GM18517 (cell line): ENCODE results near the gene CBY2.
"Not testable (repeated sequence)": the region's sequence is repeated elsewhere in the genome, so short reads cannot be mapped to it uniquely, and the experiment has no call there.

ENCODE experiments used
- ATAC-seq: cut with Tn5 transposase; IDR thresholded peaks from one replicate; pipeline ENCODE4 v1.9.1; 2021; ENCODE audit warnings: mild to moderate bottlenecking, moderate library complexity; ENCODE audit not compliant: unreplicated experiment

Gene CBY2

DNA sequence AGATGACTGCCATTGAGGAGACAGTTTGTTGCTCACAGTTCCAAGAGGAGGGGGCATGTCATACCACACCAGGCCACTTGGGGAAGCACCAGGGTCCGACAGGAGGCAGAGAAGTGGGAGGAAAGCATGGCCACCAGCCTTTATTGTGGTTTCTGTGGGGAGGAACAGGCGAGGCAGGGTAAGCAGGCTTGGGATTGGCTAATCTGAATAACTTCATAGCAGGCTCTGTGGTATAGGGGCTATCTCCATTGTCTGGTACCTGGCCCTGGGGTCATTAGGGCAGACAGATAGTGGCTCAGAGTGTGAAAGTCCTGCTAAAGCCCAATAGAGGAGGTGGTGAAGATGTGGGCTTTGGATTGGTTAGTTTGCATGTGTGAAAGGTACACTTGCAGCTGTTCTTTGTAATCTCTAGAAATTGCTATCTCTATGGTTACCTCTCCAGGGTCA is 35.5 kb downstream of the CBY2 start:
- no peak for ATAC-seq

DNA sequence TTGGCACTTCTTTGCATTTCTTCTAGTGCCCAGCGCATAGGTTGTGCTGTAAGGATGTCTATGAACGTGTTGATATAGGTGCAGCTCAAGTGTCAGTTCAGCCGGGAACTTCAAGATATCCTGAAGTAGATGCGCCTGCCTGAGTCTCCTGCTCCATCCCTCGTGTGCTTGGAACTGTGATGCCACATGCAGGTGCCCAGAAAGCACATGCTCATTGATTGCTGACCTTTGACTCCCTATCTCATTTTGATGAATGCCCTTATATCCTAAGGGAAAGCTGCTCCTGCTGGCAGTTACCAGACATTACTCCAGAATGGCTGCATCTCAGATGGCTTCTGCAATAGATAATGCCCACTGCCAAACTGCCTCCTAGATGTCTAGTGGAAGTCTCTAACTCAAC is 40.9 kb downstream of the CBY2 start:
- no peak for ATAC-seq

DNA sequence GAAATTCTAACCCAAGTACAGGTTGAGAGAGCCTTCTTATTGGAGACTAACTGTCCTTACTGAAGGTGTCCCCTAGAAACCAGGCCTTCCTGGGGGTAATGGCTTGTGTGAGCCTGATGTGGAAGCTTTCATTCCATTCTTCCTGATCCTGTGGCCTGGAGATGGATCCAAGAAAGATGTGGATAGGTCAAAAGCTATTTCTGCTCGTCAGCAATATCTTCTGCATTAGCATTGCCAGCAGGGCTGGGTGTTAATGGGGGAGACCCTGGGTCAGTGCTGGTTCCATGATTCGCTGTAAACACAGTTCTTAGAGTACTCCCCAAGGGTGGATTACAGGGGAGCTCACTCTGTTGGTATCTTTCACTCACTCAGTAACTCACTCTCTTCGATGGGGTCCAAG is 42.9 kb downstream of the CBY2 start:
- no peak for ATAC-seq

DNA sequence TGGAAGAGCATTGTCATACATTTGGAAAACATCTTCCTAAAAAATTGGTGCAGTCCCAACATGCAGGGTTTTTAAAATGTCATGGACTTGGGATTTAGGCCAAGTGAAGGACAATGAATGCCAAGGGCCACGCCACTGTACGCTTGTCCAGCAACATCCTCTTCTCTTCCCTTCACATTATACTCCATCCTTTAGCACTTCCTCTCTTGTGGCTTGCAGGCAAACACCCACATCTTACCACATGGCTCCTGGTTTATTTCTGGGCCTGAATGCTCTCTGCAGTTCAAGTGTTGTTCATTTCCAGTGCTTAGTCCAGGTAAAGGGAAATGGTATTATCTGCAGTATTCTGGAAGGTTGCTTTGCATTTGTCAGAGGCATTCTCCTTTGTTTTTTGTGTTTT is 45.0 kb downstream of the CBY2 start:
- no peak for ATAC-seq

DNA sequence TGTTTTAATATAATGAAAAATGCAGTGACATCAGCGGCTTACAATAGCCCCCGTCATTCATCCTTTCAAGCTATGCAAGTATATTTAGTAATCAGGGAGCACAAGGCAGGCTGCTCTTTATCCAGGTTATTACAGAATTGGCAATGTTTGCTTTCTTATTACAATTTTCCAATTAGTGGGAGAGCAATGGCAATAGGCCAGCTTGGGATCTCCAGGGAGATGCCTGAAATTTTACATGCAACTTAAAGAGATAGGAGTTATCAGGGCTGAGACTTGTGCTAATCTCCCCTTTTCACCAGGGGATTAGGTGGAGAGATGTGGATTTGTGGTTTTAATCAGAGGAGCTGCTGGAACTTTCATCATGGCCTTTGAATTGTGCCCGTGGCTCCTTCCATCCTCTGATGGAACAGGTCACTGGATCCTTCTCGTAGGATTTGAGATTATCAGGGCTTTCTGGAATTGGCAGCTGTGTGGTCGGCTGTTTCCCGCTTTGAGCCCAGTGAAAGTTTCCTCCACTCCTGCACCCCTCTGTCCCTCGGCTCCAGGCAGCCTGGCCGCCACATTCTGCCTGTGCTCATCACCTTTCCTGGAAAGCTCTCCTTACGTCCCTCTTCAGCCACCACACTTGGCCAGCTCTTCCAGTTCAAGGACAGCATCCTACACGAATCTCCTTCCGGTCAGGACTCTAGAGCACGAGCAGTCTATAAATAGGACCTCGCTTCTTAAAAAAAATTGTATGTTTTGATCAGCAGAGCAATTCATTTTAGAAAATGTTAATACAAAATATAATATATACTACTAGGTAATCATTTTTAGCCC is 47.0 kb downstream of the CBY2 start:
- no peak for ATAC-seq

DNA sequence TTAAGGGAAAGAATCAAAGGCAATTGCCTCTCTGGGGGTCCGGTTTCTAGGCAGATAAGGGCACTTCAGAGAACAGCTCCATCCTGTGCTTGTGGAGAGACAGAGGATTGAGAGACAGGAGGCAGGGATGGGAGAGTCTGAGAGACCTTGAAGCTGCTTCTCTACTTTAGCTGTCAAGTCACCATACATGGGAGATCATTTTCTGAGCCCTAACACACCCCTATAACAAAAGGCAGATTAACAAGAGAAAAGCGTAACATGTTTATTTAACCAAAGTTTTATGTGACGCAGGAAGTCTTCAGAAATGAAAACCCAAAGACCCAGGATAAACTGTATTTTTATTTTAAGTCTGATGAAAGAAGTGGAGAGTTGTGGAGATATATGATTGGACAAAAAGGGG is 48.4 kb downstream of the CBY2 start:
- no peak for ATAC-seq

DNA sequence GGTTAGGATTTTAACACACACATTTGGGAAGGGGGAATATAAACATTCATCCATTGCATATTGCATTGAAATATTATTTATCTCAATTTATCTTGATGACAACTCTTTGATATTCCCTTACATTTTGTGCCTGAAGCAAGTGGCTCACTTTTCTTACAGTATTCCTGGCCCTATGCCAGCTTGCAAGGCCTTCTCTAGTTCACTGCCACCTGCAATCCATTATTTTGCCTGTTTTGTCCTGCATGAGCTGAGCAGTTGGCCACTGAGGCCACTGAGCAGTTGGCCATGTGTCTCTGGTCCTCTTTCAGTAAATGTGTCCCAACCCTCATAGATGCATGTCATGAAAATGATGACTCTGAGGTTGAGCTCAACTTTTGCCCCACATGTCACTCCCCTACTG is 49.8 kb downstream of the CBY2 start:
- ATAC-seq, result no peak

DNA sequence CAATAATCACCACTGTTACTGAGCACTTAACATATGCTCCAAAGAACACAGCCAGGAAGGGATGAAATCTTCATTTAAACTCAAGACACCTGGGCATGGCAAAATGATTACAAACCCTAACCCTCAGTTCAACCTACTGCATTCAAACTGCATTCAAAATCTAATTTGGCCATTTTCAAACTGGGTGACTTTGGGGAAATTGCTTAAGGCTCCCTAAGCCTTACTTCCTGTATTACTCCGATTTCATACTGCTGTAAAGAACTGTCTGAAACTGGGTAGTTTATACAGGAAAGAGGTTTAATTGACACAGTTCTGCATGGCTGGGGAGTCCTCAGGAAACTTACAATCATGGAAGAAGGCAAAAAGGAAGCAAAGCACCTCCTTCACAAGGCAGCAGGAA is 50.4 kb downstream of the CBY2 start:
- ATAC-seq, result no peak

DNA sequence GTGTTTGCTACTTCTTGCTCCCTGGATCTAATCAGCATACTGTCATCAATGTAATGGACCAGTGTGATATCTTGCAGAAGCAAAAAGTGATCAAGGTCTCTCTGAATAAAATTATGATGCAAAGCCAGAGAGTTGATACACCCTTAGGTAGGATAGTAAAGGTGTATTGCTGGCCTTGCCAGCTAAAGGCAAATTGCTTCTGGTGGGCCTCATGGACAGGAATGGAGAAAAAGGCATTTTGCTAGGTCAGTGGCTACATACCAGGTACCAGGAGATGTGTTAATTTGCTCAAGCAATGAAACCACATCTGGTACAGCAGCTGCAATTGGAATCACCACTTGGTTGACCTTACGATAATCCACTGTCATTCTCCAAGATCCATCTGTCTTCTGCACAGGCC is 54.4 kb downstream of the CBY2 start:
- not testable (repeated sequence) for ATAC-seq

DNA sequence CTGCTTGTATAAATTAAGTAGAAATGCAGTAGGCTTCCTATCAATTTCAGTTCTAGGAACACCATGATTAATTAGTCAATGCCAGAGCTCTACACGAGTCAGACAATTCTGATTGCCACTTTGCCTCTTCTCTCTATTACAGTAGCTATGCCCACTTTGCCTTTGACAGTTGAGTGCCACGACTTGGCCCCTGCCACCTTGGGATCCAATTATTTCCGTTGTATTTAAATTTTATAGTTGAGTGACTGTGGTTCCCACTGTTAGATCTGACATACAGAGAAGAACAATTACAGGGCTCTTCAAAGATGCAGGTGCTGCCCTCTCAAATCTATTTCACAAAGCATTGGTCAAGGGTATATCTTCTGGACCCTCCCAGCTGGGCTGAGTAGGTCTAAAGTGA is 55.5 kb downstream of the CBY2 start:
- not testable (repeated sequence) for ATAC-seq

DNA sequence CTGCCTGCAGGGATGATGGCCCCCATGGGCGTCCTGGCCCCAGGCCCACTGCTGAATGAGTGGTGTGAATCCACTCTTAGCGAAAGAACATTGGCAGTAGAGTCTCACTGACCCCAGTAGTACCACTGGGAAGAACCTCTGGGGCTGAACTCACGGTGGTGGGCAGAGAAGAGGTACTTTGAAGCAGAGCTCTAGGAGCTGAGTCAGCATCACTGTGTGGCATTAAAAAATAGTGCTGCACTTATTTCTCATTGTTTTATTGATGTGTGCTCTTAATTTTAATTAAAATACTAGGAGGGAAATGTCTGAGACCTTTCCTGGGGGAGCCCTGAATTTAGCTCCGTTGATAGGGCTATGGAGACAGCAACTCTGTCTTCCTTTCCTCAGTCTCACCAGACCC is 61.3 kb downstream of the CBY2 start:
- no peak for ATAC-seq
